Measurements from ENCODE around the gene SLC25A11. TPM values are rescaled to one million over a fixed set of nuclear protein-coding genes. Genes with fewer than 3 reads are reported as not detected.

The SLC25A11 gene
- total and polyA plus RNA-seq, 4 donors = 28.5 to 54.1 (median 46.0) TPM

- no peak for TF ChIP-seq GABPA (IDR thresholded peaks at IDR 0.05 in 1 of 2, conservative IDR thresholded peaks at IDR 0.05 in 1 of 2)
- TF ChIP-seq, protein P1, sequence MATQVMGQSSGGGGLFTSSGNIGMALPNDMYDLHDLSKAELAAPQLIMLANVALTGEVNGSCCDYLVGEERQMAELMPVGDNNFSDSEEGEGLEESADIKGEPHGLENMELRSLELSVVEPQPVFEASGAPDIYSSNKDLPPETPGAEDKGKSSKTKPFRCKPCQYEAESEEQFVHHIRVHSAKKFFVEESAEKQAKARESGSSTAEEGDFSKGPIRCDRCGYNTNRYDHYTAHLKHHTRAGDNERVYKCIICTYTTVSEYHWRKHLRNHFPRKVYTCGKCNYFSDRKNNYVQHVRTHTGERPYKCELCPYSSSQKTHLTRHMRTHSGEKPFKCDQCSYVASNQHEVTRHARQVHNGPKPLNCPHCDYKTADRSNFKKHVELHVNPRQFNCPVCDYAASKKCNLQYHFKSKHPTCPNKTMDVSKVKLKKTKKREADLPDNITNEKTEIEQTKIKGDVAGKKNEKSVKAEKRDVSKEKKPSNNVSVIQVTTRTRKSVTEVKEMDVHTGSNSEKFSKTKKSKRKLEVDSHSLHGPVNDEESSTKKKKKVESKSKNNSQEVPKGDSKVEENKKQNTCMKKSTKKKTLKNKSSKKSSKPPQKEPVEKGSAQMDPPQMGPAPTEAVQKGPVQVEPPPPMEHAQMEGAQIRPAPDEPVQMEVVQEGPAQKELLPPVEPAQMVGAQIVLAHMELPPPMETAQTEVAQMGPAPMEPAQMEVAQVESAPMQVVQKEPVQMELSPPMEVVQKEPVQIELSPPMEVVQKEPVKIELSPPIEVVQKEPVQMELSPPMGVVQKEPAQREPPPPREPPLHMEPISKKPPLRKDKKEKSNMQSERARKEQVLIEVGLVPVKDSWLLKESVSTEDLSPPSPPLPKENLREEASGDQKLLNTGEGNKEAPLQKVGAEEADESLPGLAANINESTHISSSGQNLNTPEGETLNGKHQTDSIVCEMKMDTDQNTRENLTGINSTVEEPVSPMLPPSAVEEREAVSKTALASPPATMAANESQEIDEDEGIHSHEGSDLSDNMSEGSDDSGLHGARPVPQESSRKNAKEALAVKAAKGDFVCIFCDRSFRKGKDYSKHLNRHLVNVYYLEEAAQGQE (IDR thresholded peaks at IDR 0.05) = no peak
- no peak for TF ChIP-seq FOXA1 (IDR thresholded peaks at IDR 0.05)
- no peak for TF ChIP-seq EGR1 (IDR thresholded peaks at IDR 0.05; ENCODE audit: low read depth in 2 of 2)
- TF ChIP-seq SP1 (IDR thresholded peaks at IDR 0.05) = no peak
- TF ChIP-seq, protein P2, sequence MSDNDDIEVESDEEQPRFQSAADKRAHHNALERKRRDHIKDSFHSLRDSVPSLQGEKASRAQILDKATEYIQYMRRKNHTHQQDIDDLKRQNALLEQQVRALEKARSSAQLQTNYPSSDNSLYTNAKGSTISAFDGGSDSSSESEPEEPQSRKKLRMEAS (IDR thresholded peaks at IDR 0.05) = no peak
- TF ChIP-seq HNF4G (IDR thresholded peaks at IDR 0.05) = no peak
- no peak for TF ChIP-seq RXRA (IDR thresholded peaks at IDR 0.05)
- no peak for TF ChIP-seq TAF1 (conservative IDR thresholded peaks at IDR 0.05)
- TF ChIP-seq HNF4A (conservative IDR thresholded peaks at IDR 0.05) = no peak
- TF ChIP-seq FOXA2 (IDR thresholded peaks at IDR 0.05) = no peak
- Histone ChIP-seq H3K9ac (ENCODE audit: low read depth in 1 of 2, low read length in 2 of 2) (no peak overlapping the region), H3K9me3 (ENCODE audit: control insufficient read depth in 4 of 4, low read length in 3 of 4) (no peaks in the 10 kb centered on the region), H3K27ac (ENCODE audit: low read depth in 1 of 2, low read length in 2 of 2) (no peak overlapping the region), H3K36me3 (ENCODE audit: control insufficient read depth in 4 of 4, insufficient read depth in 3 of 4, low read depth in 1 of 4, low read length in 3 of 4) (peaks cover 14 to 55% (median 20%) of the 10 kb centered on the region in 4 donors), H3K4me3 (ENCODE audit: low read depth in 1 of 3, low read length in 3 of 3) (no peak overlapping the region), H3K27me3 (ENCODE audit: control insufficient read depth in 4 of 4, insufficient read depth in 4 of 4, low read length in 3 of 4) (no peaks in the 10 kb centered on the region), H3K4me1 (ENCODE audit: control insufficient read depth in 4 of 4, insufficient read depth in 4 of 4, low read length in 3 of 4) (peaks cover 2 to 40% (median 23%) of the 10 kb centered on the region in 4 donors)
- WGBS = 92% methylated on average over 31 of the region's 31 CpGs
- no peak for DNase-seq (ENCODE audit: low spot score)
Observed at GRCh38 chr17:4893721-4894560, 45.9 kb downstream of the SLC25A11 start.

DNA sequence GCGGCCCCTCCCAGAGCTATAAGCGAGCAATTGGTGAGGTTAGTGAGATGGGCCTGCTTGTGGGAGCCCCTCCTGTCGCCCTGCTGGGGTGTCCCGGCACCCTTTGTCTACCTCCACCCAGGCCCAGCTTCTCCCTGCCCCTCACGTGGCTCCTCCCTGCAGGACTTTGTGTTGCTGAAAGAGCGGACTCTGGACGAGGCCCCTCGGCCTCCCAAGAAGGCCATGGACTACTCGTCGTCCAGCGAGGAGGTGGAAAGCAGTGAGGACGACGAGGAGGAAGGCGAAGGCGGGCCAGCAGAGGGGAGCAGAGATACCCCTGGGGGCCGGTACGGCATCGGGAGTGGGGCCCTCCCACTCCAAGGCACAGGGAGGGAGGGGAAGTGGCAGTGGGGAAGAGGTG is 46.6 kb downstream of the SLC25A11 start:
- Histone ChIP-seq H3K4me3 (ENCODE audit: low read depth in 1 of 3, low read length in 3 of 3) (no peak overlapping the region), H3K4me1 (ENCODE audit: control insufficient read depth in 4 of 4, insufficient read depth in 4 of 4, low read length in 3 of 4) (peaks cover 2 to 34% (median 16%) of the 10 kb centered on the region in 4 donors), H3K9ac (ENCODE audit: low read depth in 1 of 2, low read length in 2 of 2) (no peak overlapping the region), H3K27ac (ENCODE audit: low read depth in 1 of 2, low read length in 2 of 2) (no peak overlapping the region), H3K9me3 (ENCODE audit: control insufficient read depth in 4 of 4, low read length in 3 of 4) (no peaks in the 10 kb centered on the region), H3K27me3 (ENCODE audit: control insufficient read depth in 4 of 4, insufficient read depth in 4 of 4, low read length in 3 of 4) (no peaks in the 10 kb centered on the region), H3K36me3 (ENCODE audit: control insufficient read depth in 4 of 4, insufficient read depth in 3 of 4, low read depth in 1 of 4, low read length in 3 of 4) (peaks cover 14 to 55% (median 20%) of the 10 kb centered on the region in 4 donors)
- TF ChIP-seq YY1 (IDR thresholded peaks at IDR 0.05) = no peak
- no peak for TF ChIP-seq JUND (IDR thresholded peaks at IDR 0.05)
- no peak for TF ChIP-seq FOXA2 (IDR thresholded peaks at IDR 0.05)
- TF ChIP-seq, protein P2 (IDR thresholded peaks at IDR 0.05) = no peak
- TF ChIP-seq SP1 (IDR thresholded peaks at IDR 0.05) = no peak
- no peak for TF ChIP-seq TAF1 (conservative IDR thresholded peaks at IDR 0.05)
- no peak for TF ChIP-seq HNF4G (IDR thresholded peaks at IDR 0.05)
- TF ChIP-seq RAD21 (IDR thresholded peaks at IDR 0.05) = no peak
- TF ChIP-seq, protein P3, sequence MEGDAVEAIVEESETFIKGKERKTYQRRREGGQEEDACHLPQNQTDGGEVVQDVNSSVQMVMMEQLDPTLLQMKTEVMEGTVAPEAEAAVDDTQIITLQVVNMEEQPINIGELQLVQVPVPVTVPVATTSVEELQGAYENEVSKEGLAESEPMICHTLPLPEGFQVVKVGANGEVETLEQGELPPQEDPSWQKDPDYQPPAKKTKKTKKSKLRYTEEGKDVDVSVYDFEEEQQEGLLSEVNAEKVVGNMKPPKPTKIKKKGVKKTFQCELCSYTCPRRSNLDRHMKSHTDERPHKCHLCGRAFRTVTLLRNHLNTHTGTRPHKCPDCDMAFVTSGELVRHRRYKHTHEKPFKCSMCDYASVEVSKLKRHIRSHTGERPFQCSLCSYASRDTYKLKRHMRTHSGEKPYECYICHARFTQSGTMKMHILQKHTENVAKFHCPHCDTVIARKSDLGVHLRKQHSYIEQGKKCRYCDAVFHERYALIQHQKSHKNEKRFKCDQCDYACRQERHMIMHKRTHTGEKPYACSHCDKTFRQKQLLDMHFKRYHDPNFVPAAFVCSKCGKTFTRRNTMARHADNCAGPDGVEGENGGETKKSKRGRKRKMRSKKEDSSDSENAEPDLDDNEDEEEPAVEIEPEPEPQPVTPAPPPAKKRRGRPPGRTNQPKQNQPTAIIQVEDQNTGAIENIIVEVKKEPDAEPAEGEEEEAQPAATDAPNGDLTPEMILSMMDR (IDR thresholded peaks at IDR 0.05; ENCODE audit: low read depth, low read length, missing input control) = no peak
- 92% methylated on average over 18 of the region's 18 CpGs for WGBS
- no peak for DNase-seq (ENCODE audit: low spot score)

Data from liver (tissue), 9 donors.